Uterus (tissue), 2 donors: ENCODE results near the gene OPCML.

Experiments used
- POLR2A ChIP-seq, 2 donors: fragments of 450-650 bp; IDR thresholded peaks; one replicate each; pipeline ENCODE4 v1.6.1; 2016; ENCODE audit warnings: antibody characterized with exemption in 2 of 2, mild to moderate bottlenecking in 1 of 2, moderate library complexity in 1 of 2
- TF ChIP-seq, protein P1 (sequence below), 4 experiments: fragments of 200-600 bp in 2 of 4; fragments of 450-650 bp in 2 of 4; sonication (generic) in 2 of 4; IDR thresholded peaks; one replicate each; pipeline ENCODE4 v1.5.1; 2016 to 2019; ENCODE audit warnings: antibody characterized with exemption in 4 of 4, mild to moderate bottlenecking in 2 of 4, moderate library complexity in 1 of 4

DNA sequence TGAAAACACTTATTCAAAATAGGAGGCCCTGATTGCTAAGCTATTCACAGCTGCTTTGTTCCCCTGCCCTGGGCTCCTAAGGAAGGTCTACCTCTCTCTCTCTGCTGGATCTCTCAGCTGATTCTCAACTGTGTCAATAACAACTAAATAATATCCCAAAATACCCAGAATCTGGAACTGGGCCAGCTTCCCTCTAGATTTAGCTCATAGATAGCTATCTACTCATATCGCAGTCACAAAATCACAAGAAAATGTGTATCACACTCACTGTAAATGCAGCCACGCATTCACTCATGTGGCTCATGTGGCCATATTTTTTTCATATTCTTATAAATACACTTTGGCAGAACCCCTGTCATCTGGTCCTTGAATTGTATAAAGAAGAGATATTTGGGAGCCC is 555.1 kb downstream of the OPCML start:
- TF ChIP-seq, protein P1, sequence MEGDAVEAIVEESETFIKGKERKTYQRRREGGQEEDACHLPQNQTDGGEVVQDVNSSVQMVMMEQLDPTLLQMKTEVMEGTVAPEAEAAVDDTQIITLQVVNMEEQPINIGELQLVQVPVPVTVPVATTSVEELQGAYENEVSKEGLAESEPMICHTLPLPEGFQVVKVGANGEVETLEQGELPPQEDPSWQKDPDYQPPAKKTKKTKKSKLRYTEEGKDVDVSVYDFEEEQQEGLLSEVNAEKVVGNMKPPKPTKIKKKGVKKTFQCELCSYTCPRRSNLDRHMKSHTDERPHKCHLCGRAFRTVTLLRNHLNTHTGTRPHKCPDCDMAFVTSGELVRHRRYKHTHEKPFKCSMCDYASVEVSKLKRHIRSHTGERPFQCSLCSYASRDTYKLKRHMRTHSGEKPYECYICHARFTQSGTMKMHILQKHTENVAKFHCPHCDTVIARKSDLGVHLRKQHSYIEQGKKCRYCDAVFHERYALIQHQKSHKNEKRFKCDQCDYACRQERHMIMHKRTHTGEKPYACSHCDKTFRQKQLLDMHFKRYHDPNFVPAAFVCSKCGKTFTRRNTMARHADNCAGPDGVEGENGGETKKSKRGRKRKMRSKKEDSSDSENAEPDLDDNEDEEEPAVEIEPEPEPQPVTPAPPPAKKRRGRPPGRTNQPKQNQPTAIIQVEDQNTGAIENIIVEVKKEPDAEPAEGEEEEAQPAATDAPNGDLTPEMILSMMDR (IDR thresholded peaks at IDR 0.05) = no peak
- no peak for TF ChIP-seq POLR2A (IDR thresholded peaks at IDR 0.05)
